IMR-90 (cell line): ENCODE measurements around the gene ARMH3. TPM values are rescaled to one million over a fixed set of nuclear protein-coding genes. Genes with fewer than 3 reads are reported as not detected.

Source experiments
- ATAC-seq: fragments of 200-7000 bp; cut with Tn5 transposase; 2 replicates; pipeline ENCODE4 v1.9.1; 2020; ENCODE audit warnings: low read depth, mild to moderate bottlenecking, moderate library complexity
- BruUV-seq: library from RNA; stranded (reverse); fragments of 400-500 nt; replicated peaks from 2 replicates; lab custom pipeline; 2021; lab: Mats Ljungman, UMichigan
- CTCF ChIA-PET: fragments of 300-600 bp; formaldehyde crosslinking; extraction: SDS; loops from one replicate; lab custom pipeline; 2021; ENCODE audit warnings: antibody characterized with exemption; lab: Yijun Ruan, JAX
- POLR2A ChIA-PET: fragments of 300-600 bp; sonication (Branson Sonifier 250); formaldehyde crosslinking; loops from one replicate; lab custom pipeline; 2022; ENCODE audit warnings: antibody characterized with exemption; ENCODE audit not compliant: unreplicated experiment; lab: Charles Lee
- DNase-seq: peaks from one replicate; pipeline ENCODE4 v3.0.0; 2013
- H2AFZ ChIP-seq: replicated peaks from 2 replicates; pipeline ENCODE3; 2013; ENCODE audit warnings: low read length, mild to moderate bottlenecking; ENCODE audit not compliant: poor library complexity
- H2AK5ac ChIP-seq: 2 replicates; pipeline ENCODE4 v1.6.1; 2013; ENCODE audit warnings: low read depth, low read length, inconsistent platforms
- H2AK9ac ChIP-seq: replicated peaks from 2 replicates; pipeline ENCODE3; 2013; ENCODE audit warnings: mild to moderate bottlenecking, low read depth, low read length, moderate library complexity; ENCODE audit not compliant: poor library complexity
- H2BK120ac ChIP-seq: 2 replicates; pipeline ENCODE4 v1.6.1; 2013; ENCODE audit warnings: low read depth, low read length, inconsistent platforms
- H2BK15ac ChIP-seq: 3 replicates; pipeline ENCODE4 v1.6.1; 2013; ENCODE audit warnings: low read depth, low read length, inconsistent platforms
- H2BK20ac ChIP-seq: 2 replicates; pipeline ENCODE4 v1.6.1; 2013; ENCODE audit warnings: low read depth, mild to moderate bottlenecking, inconsistent platforms, low read length, moderate library complexity
- H2BK5ac ChIP-seq: 2 replicates; pipeline ENCODE4 v1.6.1; 2013; ENCODE audit warnings: mild to moderate bottlenecking, low read depth, low read length, inconsistent platforms; ENCODE audit not compliant: poor library complexity, severe bottlenecking
- H3K14ac ChIP-seq: replicated peaks from 2 replicates; pipeline ENCODE4 v1.6.1; 2013; ENCODE audit warnings: low read depth, low read length, inconsistent platforms
- H3K18ac ChIP-seq: 2 replicates; pipeline ENCODE4 v1.6.1; 2013; ENCODE audit warnings: low read depth, low read length, control low read depth
- H3K23ac ChIP-seq: 2 replicates; pipeline ENCODE4 v1.6.1; 2013; ENCODE audit warnings: low read depth, low read length, inconsistent platforms
- H3K27ac ChIP-seq: 2 replicates; pipeline ENCODE4 v1.5.1; 2013; ENCODE audit warnings: mild to moderate bottlenecking, control low read depth, low read length; ENCODE audit not compliant: insufficient read depth
- H3K27me3 ChIP-seq: 2 replicates; pipeline ENCODE4 v1.6.1; 2013; ENCODE audit warnings: low read length; ENCODE audit not compliant: control insufficient read depth, insufficient read depth
- H3K36me3 ChIP-seq: 2 replicates; pipeline ENCODE4 v1.6.1; 2013; ENCODE audit warnings: low read length, mixed read lengths; ENCODE audit not compliant: control insufficient read depth, insufficient read depth
- H3K4ac ChIP-seq: 2 replicates; pipeline ENCODE4 v1.6.1; 2013; ENCODE audit warnings: low read depth, low read length, inconsistent platforms
- H3K4me1 ChIP-seq: 2 replicates; pipeline ENCODE4 v1.6.1; 2013; ENCODE audit warnings: low read length, mixed read lengths; ENCODE audit not compliant: control insufficient read depth, insufficient read depth
- H3K4me2 ChIP-seq: 2 replicates; pipeline ENCODE4 v1.6.1; 2013; ENCODE audit warnings: low read depth, mild to moderate bottlenecking, control low read depth, low read length, moderate library complexity
- H3K4me3 ChIP-seq: 2 replicates; pipeline ENCODE4 v1.5.1; 2013; ENCODE audit warnings: low read depth, mild to moderate bottlenecking, control low read depth, low read length, moderate library complexity; ENCODE audit not compliant: insufficient read depth
- H3K56ac ChIP-seq: 2 replicates; pipeline ENCODE4 v1.6.1; 2013; ENCODE audit warnings: low read length, inconsistent platforms; ENCODE audit not compliant: insufficient read depth; ENCODE audit errors: extremely low read depth
- H3K79me1 ChIP-seq, 2 experiments: 2 replicates each; pipeline ENCODE4 v1.6.1; 2013; ENCODE audit warnings: low read length in 2 of 2, inconsistent platforms in 1 of 2, low read depth in 1 of 2
- H3K9ac ChIP-seq: 2 replicates; pipeline ENCODE4 v1.6.1; 2013; ENCODE audit warnings: low read depth, low read length, control low read depth
- H3K9me1 ChIP-seq: 2 replicates; pipeline ENCODE4 v1.6.1; 2013; ENCODE audit warnings: low read length, inconsistent platforms; ENCODE audit not compliant: insufficient read depth
- H3K9me3 ChIP-seq: 2 replicates; pipeline ENCODE4 v1.6.1; 2013; ENCODE audit warnings: low read length; ENCODE audit not compliant: control insufficient read depth, insufficient read depth
- H4K20me1 ChIP-seq: 2 replicates; pipeline ENCODE4 v1.6.1; 2013; ENCODE audit warnings: low read length, inconsistent platforms; ENCODE audit not compliant: insufficient read depth
- H4K5ac ChIP-seq: 2 replicates; pipeline ENCODE4 v1.6.1; 2013; ENCODE audit warnings: mild to moderate bottlenecking, low read depth, low read length, control low read depth
- H4K8ac ChIP-seq, 2 experiments: 2 replicates each; pipeline ENCODE4 v1.6.1; 2013; ENCODE audit warnings: low read depth in 2 of 2, low read length in 2 of 2, control low read depth in 1 of 2, inconsistent platforms in 1 of 2
- H4K91ac ChIP-seq: 2 replicates; pipeline ENCODE4 v1.6.1; 2013; ENCODE audit warnings: low read depth, low read length, inconsistent platforms; ENCODE audit not compliant: insufficient read depth
- BHLHE40 ChIP-seq: fragments of 150-350 bp; IDR thresholded peaks from 2 replicates; pipeline ENCODE4 v1.6.1; 2016; ENCODE audit warnings: mild to moderate bottlenecking, low read depth, low read length
- CEBPB ChIP-seq: IDR thresholded peaks from 2 replicates; pipeline ENCODE4 v1.6.1; 2012; ENCODE audit warnings: low read depth, low read length, improper control_type of control experiment
- FOS ChIP-seq: fragments of 150-350 bp; IDR thresholded peaks from 2 replicates; pipeline ENCODE4 v1.6.1; 2016; ENCODE audit warnings: low read depth, low read length
- MAFK ChIP-seq: IDR thresholded peaks from 2 replicates; pipeline ENCODE4 v1.6.1; 2012; ENCODE audit warnings: low read depth, low read length, improper control_type of control experiment
- MAZ ChIP-seq: IDR thresholded peaks from 2 replicates; pipeline ENCODE4 v1.6.1; 2012; ENCODE audit warnings: low read depth, mild to moderate bottlenecking, low read length, improper control_type of control experiment, moderate library complexity, borderline replicate concordance
- MXI1 ChIP-seq: IDR thresholded peaks from 2 replicates; pipeline ENCODE4 v1.6.1; 2012; ENCODE audit warnings: low read depth, mild to moderate bottlenecking, low read length, moderate library complexity, borderline replicate concordance
- NFE2L2 ChIP-seq: fragments of 150-350 bp; IDR thresholded peaks from 2 replicates; pipeline ENCODE4 v1.6.1; 2016; ENCODE audit warnings: low read depth, mild to moderate bottlenecking, low read length
- POLR2A ChIP-seq: IDR thresholded peaks from 2 replicates; pipeline ENCODE4 v1.6.1; 2012; ENCODE audit warnings: mild to moderate bottlenecking, low read depth, low read length
- RAD21 ChIP-seq: IDR thresholded peaks from 2 replicates; pipeline ENCODE4 v1.6.1; 2012; ENCODE audit warnings: low read length, improper control_type of control experiment
- RCOR1 ChIP-seq: IDR thresholded peaks from 2 replicates; pipeline ENCODE4 v1.6.1; 2012; ENCODE audit warnings: mild to moderate bottlenecking, low read length, improper control_type of control experiment; ENCODE audit not compliant: insufficient replicate concordance
- RFX5 ChIP-seq: IDR thresholded peaks from 2 replicates; pipeline ENCODE4 v1.8.0; 2012; ENCODE audit warnings: low read depth, mild to moderate bottlenecking, low read length, moderate library complexity
- SMC3 ChIP-seq: fragments of 150-350 bp; IDR thresholded peaks from 2 replicates; pipeline ENCODE4 v1.6.1; 2016; ENCODE audit warnings: low read depth, mild to moderate bottlenecking, antibody characterized with exemption, low read length, moderate library complexity
- WGBS, 2 experiments: methylation state at CpG; one replicate each; pipeline versions ENCODE4 v1.1.5 to v1.1.7; 2013; ENCODE audit warnings: missing lambda C conversion rate in 2 of 2; ENCODE audit not compliant: insufficient read length in 1 of 2; ENCODE audit errors: extremely low coverage in 2 of 2; 5-methylcytosine and 5-hydroxymethylcytosine counted together
- dilution Hi-C: fragments of 300-500 bp; cut with HindIII; formaldehyde crosslinking; loops from one replicate; pipeline ENCODE4 v1.14.3; 2018; ENCODE audit warnings: low sequenced_read_pairs; ENCODE audit not compliant: unreplicated experiment
- in situ Hi-C: fragments of 300-500 bp; cut with MboI; formaldehyde crosslinking; loops from 3 replicates; pipeline ENCODE4 v1.14.3; 2019; ENCODE audit warnings: low sequenced_read_pairs, inconsistent platforms, mixed read lengths
- intact Hi-C: fragments of 100-400 bp; cut with micrococcal nuclease; formaldehyde crosslinking; loops from 2 replicates; pipeline ENCODE4 v1.10.0; 2022
- polyA plus RNA-seq, 3 experiments: library from polyadenylated mRNA; depleted of rRNA; stranded (reverse); fragments of >200 nt; gene quantifications; 2 replicates each; pipeline ENCODE4 v1.2.3, GENCODE V29; 2012; ENCODE audit warnings: low replicate concordance in 1 of 3
- total RNA-seq: library from RNA; depleted of rRNA; stranded (reverse); fragments of >200 nt; gene quantifications from 2 replicates; pipeline ENCODE4 v1.2.3, GENCODE V29; 2012
- TF ChIP-seq, protein P1 (sequence below): conservative IDR thresholded peaks from 2 replicates; pipeline ENCODE4 v1.5.1; 2012; ENCODE audit warnings: mild to moderate bottlenecking, low read depth, low read length, improper control_type of control experiment
- TF ChIP-seq, protein P2 (sequence below): fragments of 150-350 bp; IDR thresholded peaks from 2 replicates; pipeline ENCODE4 v1.6.1; 2017; ENCODE audit warnings: mild to moderate bottlenecking, antibody characterized with exemption, low read length, low read depth
- TF ChIP-seq, protein P3 (sequence below): fragments of 150-350 bp; IDR thresholded peaks from 2 replicates; pipeline ENCODE4 v1.6.1; 2016; ENCODE audit warnings: low read depth, mild to moderate bottlenecking, low read length, moderate library complexity, borderline replicate concordance

Gene ARMH3
- total and polyA plus RNA-seq, 2 of the 4 experiments (the other 2 are of a cell fraction): 12.1 to 13.1 TPM

DNA sequence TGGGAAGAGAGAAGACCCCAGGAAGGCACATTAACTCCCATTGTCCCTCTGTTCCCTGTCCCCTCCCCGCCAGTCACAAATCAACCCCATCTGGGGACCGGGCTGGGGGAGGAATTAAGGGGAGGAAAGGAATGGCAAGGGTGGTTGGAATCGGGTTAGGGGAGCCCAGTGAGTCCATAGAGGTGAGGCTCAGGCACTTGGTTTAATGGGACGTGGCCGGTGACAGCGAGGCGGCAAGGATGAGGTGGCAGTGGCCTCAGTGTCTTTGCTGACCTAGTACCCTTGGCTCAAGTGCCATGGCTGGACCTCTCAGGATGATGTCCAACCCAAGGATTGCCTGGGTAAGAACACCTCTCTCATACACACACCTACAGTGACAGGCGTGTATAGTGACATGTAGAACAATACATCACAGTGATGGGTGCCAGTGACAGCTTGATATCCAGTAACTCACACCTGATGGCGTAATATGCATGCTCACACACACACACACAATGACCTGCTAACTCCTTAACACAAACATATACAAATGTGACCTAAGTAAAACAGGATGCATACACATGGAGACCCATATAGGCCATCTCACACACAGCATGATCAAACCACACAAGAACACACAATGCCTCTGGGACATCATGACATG is 224.7 kb downstream of the ARMH3 start:
- Histone ChIP-seq H2AK9ac (peak overlapping the region; percentile 98), H3K9me1 (peaks cover 26% of the 10 kb centered on the region), H2BK120ac (peak overlapping the region; percentile 3; the same call in 1 of the 2 replicates), H2BK15ac (no peak overlapping the region; the same call in 2 of the 3 replicates), H4K20me1 (peaks cover 8% of the 10 kb centered on the region), H2BK20ac (no peak overlapping the region), H4K91ac (peak overlapping the region; percentile 75), H3K4me3 (peak overlapping the region; percentile 36; the same call in 1 of the 2 replicates), H3K27ac (0 out of 2 replicates have a peak overlapping the region, but pooled peaks have one; percentile 4), H3K4me1 (peaks cover 6% of the 10 kb centered on the region), H4K8ac (peak overlapping the region; percentile 52 to 91), H4K5ac (peak overlapping the region; percentile 14), H3K23ac (peak overlapping the region; percentile 76; the same call in 1 of the 2 replicates), H2AFZ (peak overlapping the region; percentile 100), H3K4me2 (peak overlapping the region; percentile 71), H3K27me3 (no peaks in the 10 kb centered on the region), H3K4ac (peak overlapping the region; percentile 84), H3K56ac (no peak overlapping the region), H3K18ac (peak overlapping the region; percentile 7), H3K36me3 (no peaks in the 10 kb centered on the region; the same call in 1 of the 2 replicates), H2BK5ac (peak overlapping the region; percentile 9), H3K14ac (peak overlapping the region; percentile 84), H3K9me3 (no peaks in the 10 kb centered on the region), H3K9ac (peak overlapping the region; percentile 36), H2AK5ac (peak overlapping the region; percentile 91), H3K79me1 (peaks cover 0 to 22% of the 10 kb centered on the region in 2 experiments; a peak in 2 of 4 replicates)
- no peak for TF ChIP-seq RCOR1
- no peak for TF ChIP-seq BHLHE40
- no peak for TF ChIP-seq MAFK
- no peak for TF ChIP-seq CEBPB
- TF ChIP-seq, protein P1, sequence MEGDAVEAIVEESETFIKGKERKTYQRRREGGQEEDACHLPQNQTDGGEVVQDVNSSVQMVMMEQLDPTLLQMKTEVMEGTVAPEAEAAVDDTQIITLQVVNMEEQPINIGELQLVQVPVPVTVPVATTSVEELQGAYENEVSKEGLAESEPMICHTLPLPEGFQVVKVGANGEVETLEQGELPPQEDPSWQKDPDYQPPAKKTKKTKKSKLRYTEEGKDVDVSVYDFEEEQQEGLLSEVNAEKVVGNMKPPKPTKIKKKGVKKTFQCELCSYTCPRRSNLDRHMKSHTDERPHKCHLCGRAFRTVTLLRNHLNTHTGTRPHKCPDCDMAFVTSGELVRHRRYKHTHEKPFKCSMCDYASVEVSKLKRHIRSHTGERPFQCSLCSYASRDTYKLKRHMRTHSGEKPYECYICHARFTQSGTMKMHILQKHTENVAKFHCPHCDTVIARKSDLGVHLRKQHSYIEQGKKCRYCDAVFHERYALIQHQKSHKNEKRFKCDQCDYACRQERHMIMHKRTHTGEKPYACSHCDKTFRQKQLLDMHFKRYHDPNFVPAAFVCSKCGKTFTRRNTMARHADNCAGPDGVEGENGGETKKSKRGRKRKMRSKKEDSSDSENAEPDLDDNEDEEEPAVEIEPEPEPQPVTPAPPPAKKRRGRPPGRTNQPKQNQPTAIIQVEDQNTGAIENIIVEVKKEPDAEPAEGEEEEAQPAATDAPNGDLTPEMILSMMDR: no peak
- TF ChIP-seq SMC3: no peak
- no peak for TF ChIP-seq FOS
- TF ChIP-seq MXI1: no peak
- no peak for TF ChIP-seq POLR2A
- TF ChIP-seq, protein P2, sequence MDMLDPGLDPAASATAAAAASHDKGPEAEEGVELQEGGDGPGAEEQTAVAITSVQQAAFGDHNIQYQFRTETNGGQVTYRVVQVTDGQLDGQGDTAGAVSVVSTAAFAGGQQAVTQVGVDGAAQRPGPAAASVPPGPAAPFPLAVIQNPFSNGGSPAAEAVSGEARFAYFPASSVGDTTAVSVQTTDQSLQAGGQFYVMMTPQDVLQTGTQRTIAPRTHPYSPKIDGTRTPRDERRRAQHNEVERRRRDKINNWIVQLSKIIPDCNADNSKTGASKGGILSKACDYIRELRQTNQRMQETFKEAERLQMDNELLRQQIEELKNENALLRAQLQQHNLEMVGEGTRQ: no peak
- TF ChIP-seq RFX5: no peak
- no peak for TF ChIP-seq MAZ
- no peak for TF ChIP-seq RAD21
- TF ChIP-seq NFE2L2: no peak
- TF ChIP-seq, protein P3, sequence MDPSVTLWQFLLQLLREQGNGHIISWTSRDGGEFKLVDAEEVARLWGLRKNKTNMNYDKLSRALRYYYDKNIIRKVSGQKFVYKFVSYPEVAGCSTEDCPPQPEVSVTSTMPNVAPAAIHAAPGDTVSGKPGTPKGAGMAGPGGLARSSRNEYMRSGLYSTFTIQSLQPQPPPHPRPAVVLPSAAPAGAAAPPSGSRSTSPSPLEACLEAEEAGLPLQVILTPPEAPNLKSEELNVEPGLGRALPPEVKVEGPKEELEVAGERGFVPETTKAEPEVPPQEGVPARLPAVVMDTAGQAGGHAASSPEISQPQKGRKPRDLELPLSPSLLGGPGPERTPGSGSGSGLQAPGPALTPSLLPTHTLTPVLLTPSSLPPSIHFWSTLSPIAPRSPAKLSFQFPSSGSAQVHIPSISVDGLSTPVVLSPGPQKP: no peak
- intact Hi-C loops: no loop called here
- dilution Hi-C loops: no loop called here
- BruUV-seq: no TSS peak
- in situ Hi-C loops: no loop called here
- ChIA-PET CTCF (interaction anchor here (0.8 kb wide), 1 partner anchor 12 kb away, joined by 3 read pairs; no protein-coding TSS in a partner anchor), POLR2A (no interaction called here)
- ATAC-seq (no peak), DNase-seq (no peak)
- WGBS, 2 experiments: no CpG with 5 or more reads among the region's 9 CpGs
